ENCODE measurements around the gene ARHGEF38.

GRCh38 chr4:105714932-105715331, 162.5 kb downstream of the ARHGEF38 start:
- no peak for TF ChIP-seq ZIC2 (tag by site-specific recombination; IDR thresholded peaks at IDR 0.05)
- TF ChIP-seq ZNF174 (tag by site-specific recombination; IDR thresholded peaks at IDR 0.05), result no peak
- no peak for TF ChIP-seq CTCF (tag by site-specific recombination; IDR thresholded peaks at IDR 0.05)

Measured in HEK293 (cell line).